ENCODE measurements around the gene MYOM1.

DNA sequence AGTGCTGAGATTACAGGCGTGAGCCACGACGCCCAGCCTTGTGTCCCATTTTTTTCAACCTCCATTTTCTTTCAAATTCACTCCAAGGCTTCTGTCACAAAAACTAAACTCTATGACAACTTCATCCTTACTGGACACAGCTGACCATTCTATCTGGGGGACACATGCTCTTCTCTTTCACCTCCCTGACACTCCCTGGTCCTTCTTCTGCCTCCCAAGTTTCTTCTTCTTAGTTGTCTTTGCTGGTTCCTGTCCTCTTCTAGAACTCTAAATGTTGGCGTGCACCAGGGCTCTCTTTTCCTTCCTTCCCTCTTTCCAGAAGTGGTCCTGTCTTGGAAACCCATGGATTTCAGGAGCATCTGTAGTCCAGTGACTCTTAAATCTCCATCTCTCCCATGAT is 166.7 kb downstream of the MYOM1 start:
- no peak for TF ChIP-seq POLR2AphosphoS5 (IDR thresholded peaks at IDR 0.05; ENCODE audit: borderline replicate concordance, low read depth, low read length)
- no peak for TF ChIP-seq EZH2 (IDR thresholded peaks at IDR 0.05)
- TF ChIP-seq FOXP2 (optimal IDR thresholded peaks at IDR 0.05; ENCODE audit: control extremely low read depth, extremely low read length, insufficient read depth): no peak

Measured in SK-N-MC (cell line).